ENCODE measurements around the gene C2CD4C.
"Not testable (repeated sequence)": the region's sequence is repeated elsewhere in the genome, so short reads cannot be mapped to it uniquely, and the experiment has no call there.

The C2CD4C gene

DNA sequence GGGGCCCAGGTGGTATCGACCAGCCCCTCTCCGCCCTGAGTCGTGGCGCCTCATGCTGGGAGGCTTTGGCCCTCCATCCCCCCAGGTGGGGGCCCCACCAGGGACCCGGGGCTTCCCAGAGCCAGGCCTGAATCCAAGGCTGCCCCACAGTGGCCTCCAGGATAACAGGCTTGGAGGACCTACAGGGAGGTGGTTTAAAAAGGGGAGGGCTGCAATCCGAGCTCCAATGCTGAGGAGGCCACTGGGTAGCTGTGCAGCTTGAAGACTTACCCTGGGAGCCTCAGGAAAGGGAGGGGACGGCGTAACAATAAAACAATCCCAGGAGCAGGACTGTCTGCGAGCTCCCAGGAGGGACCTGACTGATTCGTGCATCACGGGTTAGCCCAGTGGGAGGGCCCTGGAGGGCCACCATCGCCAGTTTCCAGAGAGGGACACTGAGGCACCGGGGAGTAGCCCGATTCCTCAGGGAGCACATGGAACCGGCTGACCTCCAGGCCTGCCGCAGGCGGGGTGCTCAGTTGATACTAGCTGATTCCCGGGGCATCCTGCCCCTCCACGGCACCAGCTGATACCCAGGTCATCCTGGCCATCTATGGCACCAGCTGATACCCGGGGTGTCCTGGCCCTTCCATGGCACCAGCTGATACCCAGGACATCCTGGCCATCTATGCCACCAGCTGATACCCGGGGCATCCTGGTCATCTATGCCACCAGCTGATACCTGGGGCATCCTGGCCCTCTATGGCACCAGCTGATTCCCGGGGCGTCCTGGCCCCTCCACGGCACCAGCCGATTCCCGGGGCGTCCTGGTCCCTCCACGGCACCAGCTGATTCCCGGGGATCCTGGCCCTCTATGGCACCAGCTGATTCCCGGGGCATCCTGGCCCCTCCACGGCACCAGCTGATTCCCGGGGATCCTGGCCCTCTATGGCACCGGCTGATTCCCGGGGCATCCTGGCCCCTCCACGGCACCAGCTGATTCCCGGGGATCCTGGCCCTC is 3.7 kb upstream of the C2CD4C start:
- DNase-seq = no peak

DNA sequence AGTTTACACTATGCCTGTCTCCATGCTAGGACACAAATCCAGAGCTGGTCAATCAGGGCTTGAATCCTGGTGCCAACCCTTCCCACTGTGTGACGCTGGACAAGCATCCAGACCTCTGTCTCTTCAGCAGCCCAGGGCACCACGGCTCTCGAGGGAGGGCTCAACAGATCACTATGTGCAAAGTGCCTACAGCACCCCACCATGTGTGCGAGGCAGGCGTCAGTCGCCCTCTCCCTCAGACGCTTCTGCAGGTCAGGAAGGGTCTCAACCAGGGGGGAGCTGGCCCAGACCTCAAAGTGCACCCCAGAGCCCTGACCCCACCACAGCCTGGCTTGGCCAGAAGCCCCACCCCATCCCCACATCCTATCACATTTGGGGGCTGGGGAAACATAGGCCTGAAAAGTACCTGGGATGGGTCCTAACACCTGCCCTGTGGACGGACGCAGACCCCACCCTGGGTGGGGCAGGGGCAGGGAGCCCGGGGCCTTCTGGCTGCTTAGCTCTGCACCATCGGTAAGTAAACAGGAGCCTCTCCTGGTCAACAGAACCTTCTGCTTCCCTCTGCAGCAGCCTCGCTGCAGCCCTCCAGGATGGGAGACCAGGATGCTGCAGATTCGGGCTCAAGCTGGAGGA is 2.9 kb upstream of the C2CD4C start:
- DNase-seq = no peak

DNA sequence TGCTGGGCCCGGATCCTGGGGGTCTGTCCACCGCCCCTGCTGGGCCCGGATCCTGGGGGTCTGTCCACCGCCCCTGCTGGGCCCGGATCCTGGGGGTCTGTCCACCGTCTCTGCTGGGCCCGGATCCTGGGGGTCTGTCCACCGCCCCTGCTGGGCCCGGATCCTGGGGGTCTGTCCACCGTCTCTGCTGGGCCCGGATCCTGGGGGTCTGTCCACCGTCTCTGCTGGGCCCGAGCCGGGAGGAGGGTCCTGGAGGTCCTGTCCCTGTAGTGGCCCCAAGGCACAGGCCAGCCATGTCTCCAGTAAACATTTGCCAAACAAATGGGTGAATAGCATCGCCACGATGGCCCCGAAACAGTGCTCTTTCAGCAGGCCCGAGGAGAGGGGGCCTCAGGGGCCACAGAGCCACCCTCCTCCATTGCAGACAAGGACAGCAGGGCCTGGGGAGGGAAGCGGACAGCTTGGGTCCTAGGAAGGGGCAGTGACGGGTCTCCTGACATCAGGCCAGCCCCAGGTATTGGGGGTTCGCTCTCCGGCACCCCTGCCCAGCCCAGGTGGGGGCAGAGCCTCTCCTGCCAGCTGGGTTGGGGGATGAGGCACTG is 2.3 kb upstream of the C2CD4C start:
- DNase-seq = not testable (repeated sequence)

DNA sequence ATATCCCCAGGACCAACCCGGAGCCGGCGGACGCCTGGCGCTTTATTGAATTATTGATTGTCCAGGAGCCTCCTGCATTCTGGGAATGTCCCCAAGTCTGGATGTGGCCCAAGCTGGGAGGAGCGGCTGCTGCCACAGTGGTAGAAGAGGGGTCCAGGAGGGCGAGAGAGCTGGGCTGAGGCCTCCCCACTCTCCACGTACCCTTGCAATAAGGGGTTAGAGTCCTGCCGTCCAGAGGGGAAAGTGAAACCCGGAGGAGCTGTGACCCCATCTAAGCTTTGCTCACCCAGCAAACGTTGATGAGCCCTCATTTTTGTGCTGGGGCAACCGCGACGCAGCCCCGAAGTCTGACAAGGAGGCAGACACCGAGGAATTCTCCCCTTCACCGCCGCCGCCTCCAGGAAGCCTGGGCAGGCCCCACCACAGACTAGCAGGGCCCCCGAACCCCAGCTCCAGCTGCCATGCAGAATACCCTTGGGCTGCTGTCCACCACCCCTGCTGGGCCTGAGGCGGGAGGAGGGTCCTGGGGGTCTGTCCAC is 1.4 kb upstream of the C2CD4C start:
- no peak for DNase-seq

DNA sequence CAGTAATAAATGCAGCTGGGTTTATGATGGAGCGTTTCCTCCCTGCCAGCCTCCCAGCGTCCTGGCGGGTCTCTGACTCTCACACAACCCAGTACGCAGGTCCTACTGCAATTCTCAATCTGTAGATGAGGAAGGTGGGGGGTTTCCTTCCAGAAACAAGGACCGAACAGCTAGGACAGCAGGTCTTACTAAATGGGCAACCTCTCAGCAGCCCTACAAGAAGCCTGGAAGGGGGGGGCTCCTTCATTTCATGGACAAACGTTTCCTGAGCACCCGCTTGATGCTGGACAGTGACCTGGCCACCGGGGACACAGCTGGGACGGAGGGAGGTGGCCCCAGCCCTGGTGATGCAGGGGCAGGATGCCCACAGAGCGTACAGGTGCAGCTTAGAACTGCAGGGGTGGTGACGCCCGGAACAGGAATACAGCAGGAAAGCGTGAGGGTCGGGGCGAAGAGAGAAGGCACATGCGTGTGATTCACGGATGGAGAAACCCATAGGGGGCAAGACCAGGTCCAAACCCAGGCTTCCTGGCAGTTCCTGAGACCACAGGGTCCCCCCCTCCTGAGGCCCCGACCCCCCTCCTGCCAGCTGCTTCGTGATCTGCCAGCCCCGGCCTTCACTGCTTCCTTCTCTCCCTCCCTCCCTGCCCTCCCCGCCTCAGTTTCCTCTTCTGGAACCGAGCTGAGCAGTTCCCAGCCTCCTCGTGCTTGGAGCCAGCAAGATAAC is 732 bp upstream of the C2CD4C start:
- no peak for DNase-seq

DNA sequence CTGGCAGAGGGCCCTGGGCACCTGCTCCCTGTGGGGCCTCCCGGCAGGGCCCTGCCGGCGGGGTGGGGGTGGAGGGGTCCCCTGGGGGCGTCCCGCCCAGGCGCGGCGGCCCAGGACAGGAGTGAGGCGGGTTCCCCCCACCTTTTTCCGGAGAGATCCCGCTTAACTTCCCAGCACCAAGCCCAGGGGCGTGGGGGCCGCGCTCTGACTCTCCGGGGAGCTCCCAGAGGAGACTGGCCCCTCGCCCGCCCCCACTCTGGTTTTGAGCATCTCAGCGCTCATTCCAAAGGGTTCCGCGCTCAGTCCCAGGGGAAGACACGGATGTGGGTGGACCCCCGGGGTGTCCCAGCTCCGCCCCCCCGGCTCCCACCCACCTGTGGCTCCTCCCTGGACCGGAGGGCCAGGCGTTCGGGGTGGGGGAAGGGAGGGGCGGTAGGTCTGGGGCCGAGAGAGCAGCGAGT is 476 bp downstream of the C2CD4C start:
- DNase-seq = no peak

DNA sequence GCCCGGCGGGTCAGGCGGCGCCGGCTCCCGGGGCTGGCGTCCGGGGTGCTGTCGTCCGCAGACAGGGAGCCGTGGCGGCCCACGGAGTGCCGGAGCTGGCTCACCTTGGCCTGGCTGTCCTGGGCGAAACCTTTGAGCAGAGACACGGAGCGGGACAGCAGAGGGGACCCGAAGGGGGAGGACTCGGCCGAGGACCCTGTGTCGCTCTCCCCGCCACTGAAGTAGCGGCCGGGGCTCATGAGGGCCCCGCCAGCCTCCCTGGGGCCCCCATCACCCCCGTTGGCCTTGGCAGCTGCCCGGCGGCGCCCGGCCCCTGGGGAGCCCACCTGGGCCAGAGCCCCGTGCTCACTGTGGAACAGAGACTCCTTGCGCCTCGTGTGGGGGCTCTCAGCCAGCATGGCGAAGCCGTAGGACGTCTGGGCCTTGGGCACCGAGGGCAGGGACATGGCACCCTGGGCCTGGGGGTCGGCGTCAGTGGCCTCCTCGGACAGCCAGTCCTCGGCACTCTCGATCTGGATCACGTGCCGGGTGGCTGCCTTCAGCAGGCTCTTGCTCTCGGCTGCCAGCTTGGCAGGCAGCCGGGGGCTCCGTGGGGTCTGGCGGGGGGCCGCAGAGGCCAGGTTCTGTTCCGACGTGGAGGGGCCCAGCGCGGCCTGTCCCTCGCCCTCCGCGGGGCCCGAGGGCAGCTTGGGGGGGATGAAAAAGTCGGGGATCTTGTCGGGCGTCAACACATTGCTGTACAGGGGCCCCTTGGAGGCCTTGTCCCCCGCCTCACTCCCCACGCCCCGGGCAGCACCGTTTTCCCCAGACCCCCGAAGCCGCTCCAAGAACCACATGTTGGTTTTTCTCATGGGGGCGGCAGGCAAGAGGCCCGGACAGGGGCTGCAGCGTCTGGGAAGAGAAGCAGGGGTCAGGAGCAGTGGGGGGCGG is 1.2 kb downstream of the C2CD4C start:
- no peak for DNase-seq

DNA sequence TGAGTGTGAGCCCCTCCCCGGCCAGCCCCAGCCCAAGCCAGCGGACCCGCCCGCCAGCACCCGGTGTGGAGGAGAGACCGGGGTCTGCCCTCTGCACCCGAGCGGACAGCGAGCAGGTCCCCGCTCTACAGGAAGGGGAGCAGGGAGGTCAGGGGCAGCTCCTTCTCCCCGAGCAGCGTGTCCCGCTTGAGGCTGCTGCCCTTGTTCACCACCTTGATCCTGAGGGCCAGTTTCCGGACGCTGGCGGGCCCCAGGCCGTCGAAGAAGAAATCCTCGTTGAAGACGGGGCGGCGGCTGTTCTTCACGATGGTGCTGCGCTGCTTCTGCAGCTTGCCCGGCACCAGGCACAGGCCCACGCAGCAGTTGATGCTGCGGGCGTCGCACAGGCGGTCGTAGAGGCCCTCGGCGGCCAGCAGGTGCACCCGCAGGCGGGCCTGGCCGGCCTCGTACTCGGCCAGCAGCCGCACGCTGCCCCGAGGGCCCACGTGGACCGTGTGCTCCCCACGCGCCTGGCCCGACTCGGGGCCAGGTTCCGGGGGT is 1.9 kb downstream of the C2CD4C start:
- DNase-seq = no peak

DNA sequence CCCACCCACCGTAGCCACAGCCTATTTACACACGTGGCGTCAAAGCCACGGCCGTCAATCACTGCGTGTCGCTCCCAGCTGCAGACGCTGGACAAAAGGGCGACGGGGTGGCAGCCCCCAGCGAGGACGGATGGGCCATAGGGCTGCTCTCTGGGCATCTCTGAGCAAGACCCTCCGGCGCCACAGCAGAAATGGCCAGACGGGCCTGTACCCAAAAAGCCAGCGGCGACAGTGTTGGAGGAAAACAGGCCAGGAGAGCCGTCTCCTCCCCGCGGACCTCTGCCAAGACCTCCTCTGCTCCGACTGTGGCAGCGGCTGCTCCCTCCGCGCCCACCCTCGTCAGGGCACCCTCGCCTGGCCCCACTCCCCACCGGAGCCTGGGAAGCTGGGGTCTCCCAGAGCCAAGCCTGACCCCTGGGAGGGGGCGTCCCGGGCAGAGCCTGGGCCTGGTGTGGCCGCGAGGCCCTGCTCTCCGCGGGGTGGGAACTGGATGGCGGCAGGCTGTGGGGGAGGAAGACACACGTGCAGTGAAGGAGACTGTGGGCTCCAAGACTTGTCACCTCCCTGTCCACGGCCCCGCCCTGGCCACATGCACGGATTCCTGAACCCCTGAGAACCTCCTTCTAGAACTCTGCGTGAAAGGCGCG is 2.7 kb downstream of the C2CD4C start:
- no peak for DNase-seq

DNA sequence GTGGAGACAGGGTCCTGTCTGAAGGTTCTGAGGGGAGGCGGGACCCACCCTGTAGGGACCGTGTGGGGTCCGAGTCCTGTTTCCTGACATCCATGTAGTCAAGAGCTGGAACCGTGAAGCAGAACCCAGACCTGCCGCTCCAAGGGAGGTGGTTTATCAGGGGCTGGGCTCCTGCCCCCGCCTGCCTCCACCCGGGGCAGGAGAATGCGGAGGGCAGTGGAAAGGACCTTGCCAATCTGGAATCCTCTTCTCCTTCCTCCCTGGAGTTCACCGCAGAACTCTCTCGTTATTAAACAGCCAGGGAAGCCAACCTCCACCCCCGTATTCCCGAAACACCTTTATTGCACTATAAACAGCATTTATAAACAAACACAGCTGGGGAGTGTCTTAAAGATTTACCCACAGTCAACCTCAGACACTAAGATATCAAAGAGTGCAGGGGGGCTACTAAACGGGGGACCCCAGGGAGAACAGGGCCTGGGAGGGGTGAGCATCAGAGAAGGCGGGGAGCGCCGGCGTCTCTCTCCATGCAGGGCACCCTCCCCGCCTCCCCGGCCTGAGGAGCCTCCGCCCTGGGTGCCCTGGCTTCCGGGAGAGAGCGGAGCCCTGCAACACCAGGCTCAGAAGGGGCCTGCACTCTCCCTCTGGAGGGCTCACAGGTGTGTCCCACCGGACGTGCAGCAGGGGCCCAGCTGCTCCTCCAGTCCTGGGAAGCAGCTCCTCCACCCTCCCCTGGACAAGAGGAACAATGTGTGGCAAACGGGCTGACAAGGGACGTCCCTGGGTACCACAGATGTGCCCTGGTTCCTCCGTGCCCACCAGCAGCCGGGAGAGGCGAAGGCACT is 3.6 kb downstream of the C2CD4C start:
- DNase-seq = no peak

DNA sequence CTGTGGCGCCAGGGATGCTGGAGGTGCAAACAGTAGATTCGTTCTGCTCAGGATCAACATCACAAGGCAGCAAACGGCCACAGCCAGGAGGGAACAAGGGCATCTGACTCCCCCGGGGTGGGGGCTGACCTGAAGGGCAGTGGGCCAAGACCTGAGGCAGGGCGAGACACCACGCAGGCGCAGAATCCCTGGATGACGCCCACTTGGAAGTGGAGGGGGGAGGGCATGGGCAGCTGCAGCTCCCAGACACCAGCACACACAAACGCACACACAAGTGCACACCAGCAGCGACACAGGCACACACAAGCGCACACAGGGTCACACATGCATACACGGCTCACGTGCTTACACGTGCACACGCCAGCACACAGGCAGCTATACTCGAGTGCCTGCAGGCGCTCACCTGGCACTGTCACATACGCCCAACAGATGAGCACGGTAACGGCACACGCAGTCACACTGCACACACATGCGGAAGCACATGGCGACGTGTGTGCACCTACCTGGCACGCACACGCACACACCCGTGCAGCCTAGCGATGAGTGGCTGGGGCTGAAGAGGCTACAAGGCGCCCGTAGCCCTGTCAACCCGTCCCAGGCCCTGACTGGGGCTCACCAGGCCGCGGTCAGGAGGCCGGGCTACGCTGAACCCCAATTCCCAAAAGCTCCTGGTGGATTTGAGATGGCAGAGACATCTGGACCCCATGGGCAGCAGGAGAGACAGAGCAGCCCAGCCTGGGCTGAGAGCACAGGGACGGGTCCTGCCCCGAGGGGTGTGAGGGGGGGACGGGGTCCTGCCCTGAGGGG is 5.5 kb downstream of the C2CD4C start:
- no peak for DNase-seq

DNA sequence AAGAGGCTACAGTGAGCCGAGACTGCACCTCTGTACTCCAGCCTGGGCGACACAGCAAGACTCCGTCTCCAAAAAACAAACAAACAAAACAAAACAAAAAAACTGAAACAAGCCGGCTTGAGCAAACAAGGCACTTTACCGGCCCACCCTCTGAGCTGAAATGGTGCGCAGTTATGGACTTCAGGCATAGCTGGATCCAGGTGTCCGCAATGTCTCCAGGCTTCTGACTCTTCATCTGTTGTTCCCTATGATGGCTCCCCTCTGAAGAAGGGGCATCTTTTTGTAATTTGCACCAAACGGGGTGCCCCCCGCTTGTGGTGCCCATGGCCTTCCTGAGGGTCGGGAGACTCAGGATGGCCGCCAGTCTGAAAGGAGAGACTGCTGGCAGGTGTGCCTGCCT is 6.2 kb downstream of the C2CD4C start:
- DNase-seq = no peak

DNA sequence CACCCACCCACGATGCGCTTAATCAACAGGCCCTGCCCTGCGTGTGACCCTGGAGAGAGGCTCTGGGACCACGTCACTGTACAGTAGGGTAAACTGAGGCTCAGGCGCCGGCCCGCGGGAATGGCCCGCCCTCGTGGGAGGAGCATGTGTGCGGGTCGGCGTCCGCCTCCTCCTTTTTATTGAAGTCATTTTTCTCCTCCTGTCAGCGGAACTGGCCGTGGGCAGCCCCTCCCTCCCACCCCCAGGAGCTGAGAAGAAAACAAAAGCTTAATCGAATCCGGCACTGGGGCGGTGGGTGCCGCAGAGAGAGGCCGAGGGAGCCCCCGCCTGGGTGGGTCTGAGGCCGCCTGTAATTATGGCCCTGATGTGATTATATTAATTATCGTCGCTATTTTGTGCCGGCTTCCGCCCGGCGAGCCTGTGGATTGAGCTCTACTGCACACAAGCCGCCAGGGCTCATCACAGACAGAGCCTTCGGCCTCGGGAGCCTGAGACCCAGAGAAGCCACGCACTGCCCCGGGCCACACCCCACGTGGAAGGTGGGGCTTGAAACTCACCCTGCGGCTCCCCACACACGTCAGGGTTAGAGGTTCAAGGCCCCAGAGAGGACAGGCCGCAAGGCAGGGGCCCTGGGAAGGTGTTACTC is 7.0 kb downstream of the C2CD4C start:
- no peak for DNase-seq

DNA sequence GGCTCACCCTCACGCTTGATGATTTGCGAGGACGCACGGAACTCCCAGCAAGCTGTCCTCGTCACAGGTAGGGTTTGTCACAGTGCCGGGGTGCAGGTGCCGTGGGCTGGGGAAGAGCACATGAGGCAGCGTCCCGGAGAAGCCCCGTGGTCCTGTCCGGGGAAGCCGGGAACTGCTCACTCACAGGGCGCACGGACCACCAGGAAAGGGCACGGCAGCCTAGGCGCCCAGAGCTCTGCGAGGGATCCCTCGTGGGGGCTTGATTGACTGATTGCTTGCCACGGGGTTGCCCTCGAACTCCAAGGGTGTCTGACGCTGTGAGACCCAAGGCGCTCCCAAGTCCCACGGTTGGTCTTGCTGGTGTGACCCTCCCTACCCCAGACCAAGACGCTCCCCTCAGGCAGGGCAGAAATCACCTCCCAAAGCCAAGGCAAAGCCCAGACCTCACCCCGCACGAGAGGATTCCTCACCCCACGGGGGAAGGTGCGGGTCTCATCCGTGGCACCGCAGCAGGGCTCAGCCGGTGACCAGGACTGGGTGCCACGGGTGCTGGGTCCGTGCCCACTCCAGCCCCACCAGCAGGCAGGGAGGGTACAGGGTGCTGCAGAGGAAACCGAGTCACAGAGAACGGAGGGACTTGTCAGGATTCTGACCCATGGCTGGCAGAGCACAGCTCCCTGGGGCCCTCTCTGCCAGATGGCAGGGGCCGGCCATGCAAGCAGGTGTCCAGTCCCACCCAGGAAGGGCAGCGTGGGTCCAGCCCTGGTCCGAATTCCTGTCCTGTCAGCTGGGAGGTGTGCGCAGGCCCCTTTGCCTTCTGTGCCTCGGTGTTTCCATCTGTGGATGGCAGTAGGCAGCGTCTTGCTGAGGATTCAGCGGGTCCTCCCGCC is 7.7 kb downstream of the C2CD4C start:
- DNase-seq = no peak

DNA sequence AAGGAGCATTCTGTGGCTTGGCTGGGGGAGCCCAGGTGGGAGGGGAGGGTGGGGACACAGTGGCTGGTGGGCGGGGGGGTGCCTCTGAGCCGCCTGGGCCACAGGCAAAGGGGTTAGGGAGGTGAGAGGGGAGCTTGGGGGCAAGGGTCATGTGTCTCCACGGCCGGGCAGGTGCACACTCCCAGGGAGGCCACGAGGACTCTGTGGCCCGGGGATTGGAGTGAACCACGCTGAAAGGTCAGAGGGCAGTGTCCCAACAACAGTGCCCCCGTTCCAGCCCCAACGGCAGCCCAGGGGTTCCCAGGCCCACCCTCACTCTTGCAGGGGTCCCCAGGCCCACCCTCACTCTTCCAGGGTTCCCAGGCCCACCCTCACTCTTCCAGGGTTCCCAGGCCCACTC is 9.6 kb downstream of the C2CD4C start:
- DNase-seq = no peak

DNA sequence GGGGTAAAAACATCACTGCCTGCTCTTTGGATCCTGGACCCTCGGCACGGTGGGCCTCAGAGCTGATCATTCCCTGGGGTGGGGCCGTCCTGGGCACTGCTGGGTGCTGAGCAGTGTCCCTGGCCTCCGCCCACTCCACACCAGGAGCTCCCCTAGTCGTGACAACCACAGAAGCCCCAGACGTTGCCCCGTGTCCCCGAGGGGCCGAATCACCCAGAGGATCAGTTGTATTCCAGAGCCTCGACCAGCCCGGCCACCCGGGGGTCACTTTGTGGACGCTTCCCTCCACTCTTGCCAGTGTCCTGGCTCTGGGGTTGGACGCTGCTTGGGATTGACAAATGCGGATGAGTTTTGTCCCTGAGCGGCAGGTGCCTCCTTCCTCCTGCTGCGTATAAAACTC is 10.2 kb downstream of the C2CD4C start:
- no peak for DNase-seq
